ENCODE data around the gene RNFT2. TPM values are rescaled to one million over a fixed set of nuclear protein-coding genes. Genes with fewer than 3 reads are reported as not detected.

RNFT2 gene
- total RNA-seq, 1 experiment from 2014 or later, result 27.7 TPM

- Mint-ChIP-seq H3K27ac (no peak overlapping the region), H3K36me3 (peaks cover 5% of the 10 kb centered on the region; the same call in 1 of the 2 replicates), H3K27me3 (ENCODE audit: low read depth) (peaks cover 3% of the 10 kb centered on the region; the same call in 1 of the 2 replicates), H3K4me3 (no peak overlapping the region), H3K9me3 (peaks cover 6% of the 10 kb centered on the region), H3K4me1 (no peaks in the 10 kb centered on the region)
- TF ChIP-seq, protein P1, sequence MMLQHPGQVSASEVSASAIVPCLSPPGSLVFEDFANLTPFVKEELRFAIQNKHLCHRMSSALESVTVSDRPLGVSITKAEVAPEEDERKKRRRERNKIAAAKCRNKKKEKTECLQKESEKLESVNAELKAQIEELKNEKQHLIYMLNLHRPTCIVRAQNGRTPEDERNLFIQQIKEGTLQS (CRISPR knock-in tag; conservative IDR thresholded peaks at IDR 0.05), result no peak
- TF ChIP-seq ZNF416 (CRISPR knock-in tag; IDR thresholded peaks at IDR 0.05) (no peak), TP53 (CRISPR knock-in tag; IDR thresholded peaks at IDR 0.05) (no peak), AR (CRISPR knock-in tag; IDR thresholded peaks at IDR 0.05) (no peak), ZNF121 (CRISPR knock-in tag; IDR thresholded peaks at IDR 0.05) (peak; percentile 59; the same call in 1 of the 2 replicates), RORB (CRISPR knock-in tag; IDR thresholded peaks at IDR 0.05) (no peak)
- TF ChIP-seq, protein P2, sequence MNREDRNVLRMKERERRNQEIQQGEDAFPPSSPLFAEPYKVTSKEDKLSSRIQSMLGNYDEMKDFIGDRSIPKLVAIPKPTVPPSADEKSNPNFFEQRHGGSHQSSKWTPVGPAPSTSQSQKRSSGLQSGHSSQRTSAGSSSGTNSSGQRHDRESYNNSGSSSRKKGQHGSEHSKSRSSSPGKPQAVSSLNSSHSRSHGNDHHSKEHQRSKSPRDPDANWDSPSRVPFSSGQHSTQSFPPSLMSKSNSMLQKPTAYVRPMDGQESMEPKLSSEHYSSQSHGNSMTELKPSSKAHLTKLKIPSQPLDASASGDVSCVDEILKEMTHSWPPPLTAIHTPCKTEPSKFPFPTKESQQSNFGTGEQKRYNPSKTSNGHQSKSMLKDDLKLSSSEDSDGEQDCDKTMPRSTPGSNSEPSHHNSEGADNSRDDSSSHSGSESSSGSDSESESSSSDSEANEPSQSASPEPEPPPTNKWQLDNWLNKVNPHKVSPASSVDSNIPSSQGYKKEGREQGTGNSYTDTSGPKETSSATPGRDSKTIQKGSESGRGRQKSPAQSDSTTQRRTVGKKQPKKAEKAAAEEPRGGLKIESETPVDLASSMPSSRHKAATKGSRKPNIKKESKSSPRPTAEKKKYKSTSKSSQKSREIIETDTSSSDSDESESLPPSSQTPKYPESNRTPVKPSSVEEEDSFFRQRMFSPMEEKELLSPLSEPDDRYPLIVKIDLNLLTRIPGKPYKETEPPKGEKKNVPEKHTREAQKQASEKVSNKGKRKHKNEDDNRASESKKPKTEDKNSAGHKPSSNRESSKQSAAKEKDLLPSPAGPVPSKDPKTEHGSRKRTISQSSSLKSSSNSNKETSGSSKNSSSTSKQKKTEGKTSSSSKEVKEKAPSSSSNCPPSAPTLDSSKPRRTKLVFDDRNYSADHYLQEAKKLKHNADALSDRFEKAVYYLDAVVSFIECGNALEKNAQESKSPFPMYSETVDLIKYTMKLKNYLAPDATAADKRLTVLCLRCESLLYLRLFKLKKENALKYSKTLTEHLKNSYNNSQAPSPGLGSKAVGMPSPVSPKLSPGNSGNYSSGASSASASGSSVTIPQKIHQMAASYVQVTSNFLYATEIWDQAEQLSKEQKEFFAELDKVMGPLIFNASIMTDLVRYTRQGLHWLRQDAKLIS (CRISPR knock-in tag; IDR thresholded peaks at IDR 0.05; ENCODE audit: borderline replicate concordance), result no peak
- ATAC-seq, result no peak
- CTCF ChIA-PET, result interaction anchor here (0.7 to 1.4 kb wide), 2 partner anchors 11 to 12 kb away, joined by 3 to 4 read pairs; no protein-coding TSS in a partner anchor
- DNase-seq (ENCODE audit: low spot score), result no peak
- POLR2A ChIA-PET, result no interaction called here
Measured at GRCh38 chr12:116870306-116870705, 132.2 kb downstream of the RNFT2 start.

DNA sequence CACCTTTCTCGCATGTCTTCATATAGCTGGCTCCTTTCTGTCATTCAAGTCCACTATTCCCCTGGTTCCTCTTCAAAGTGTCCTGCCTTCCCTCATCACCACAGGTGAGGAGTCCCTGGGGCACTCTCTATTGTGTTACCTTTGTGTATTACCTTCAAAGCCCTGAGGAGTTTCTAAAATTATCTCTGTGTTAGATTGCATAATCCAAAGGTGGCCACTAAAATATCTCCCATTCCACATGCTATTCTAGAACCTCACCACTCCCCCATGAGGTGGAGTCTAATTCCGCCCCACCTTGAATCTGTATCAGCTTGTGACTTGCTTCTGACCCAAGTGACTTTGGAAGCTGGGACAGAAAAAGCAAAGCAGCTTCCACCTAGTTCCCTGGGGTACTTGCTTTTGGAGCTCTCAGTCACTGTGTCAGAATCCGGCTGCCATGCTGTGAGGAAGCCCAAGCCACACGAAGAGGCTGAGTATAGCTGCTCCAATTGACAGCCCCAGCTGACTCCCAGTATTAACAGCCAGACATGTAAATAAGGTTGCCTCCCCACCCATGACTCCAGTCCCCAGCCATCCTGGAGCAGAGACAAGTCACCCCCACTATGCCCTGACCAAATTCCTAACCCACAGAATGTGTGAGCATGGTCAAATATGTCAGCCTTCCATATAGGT lies 136.3 kb downstream of the RNFT2 start:
- CTCF ChIA-PET, result interaction anchor here (1.0 to 5.5 kb wide), 3 partner anchors 11 to 171 kb away, joined by 3 to 57 read pairs (median 4); no protein-coding TSS in a partner anchor
- H3K27me3 Mint-ChIP-seq (ENCODE audit: low read depth), result peaks cover 45% of the 10 kb centered on the region
- ATAC-seq (no peak), DNase-seq (ENCODE audit: low spot score) (no peak)
- peaks cover 6% of the 10 kb centered on the region for H3K9me3 Mint-ChIP-seq
- H3K27ac Mint-ChIP-seq, result no peak overlapping the region
- peaks cover 19% of the 10 kb centered on the region for H3K4me1 Mint-ChIP-seq
- H3K4me3 Mint-ChIP-seq, result no peak overlapping the region
- POLR2A ChIA-PET, result no interaction called here
- H3K36me3 Mint-ChIP-seq, result peaks cover 5% of the 10 kb centered on the region; the same call in 1 of the 2 replicates
- TF ChIP-seq HMGA2 (CRISPR knock-in tag; IDR thresholded peaks at IDR 0.05) (no peak), CREM (CRISPR knock-in tag; IDR thresholded peaks at IDR 0.05) (no peak), CTCF (IDR thresholded peaks at IDR 0.05) (no peak), ZSCAN18 (CRISPR knock-in tag; IDR thresholded peaks at IDR 0.05) (no peak), ZMAT4 (CRISPR knock-in tag; IDR thresholded peaks at IDR 0.05) (no peak), NFYB (CRISPR knock-in tag; conservative IDR thresholded peaks at IDR 0.05; ENCODE audit: low read depth) (no peak), ZBTB21 (CRISPR knock-in tag; IDR thresholded peaks at IDR 0.05; ENCODE audit: borderline replicate concordance) (no peak), ZNF423 (CRISPR knock-in tag; IDR thresholded peaks at IDR 0.05) (no peak)
- TF ChIP-seq, protein P3, sequence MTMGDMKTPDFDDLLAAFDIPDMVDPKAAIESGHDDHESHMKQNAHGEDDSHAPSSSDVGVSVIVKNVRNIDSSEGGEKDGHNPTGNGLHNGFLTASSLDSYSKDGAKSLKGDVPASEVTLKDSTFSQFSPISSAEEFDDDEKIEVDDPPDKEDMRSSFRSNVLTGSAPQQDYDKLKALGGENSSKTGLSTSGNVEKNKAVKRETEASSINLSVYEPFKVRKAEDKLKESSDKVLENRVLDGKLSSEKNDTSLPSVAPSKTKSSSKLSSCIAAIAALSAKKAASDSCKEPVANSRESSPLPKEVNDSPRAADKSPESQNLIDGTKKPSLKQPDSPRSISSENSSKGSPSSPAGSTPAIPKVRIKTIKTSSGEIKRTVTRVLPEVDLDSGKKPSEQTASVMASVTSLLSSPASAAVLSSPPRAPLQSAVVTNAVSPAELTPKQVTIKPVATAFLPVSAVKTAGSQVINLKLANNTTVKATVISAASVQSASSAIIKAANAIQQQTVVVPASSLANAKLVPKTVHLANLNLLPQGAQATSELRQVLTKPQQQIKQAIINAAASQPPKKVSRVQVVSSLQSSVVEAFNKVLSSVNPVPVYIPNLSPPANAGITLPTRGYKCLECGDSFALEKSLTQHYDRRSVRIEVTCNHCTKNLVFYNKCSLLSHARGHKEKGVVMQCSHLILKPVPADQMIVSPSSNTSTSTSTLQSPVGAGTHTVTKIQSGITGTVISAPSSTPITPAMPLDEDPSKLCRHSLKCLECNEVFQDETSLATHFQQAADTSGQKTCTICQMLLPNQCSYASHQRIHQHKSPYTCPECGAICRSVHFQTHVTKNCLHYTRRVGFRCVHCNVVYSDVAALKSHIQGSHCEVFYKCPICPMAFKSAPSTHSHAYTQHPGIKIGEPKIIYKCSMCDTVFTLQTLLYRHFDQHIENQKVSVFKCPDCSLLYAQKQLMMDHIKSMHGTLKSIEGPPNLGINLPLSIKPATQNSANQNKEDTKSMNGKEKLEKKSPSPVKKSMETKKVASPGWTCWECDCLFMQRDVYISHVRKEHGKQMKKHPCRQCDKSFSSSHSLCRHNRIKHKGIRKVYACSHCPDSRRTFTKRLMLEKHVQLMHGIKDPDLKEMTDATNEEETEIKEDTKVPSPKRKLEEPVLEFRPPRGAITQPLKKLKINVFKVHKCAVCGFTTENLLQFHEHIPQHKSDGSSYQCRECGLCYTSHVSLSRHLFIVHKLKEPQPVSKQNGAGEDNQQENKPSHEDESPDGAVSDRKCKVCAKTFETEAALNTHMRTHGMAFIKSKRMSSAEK (CRISPR knock-in tag; IDR thresholded peaks at IDR 0.05; ENCODE audit: borderline replicate concordance), result no peak
- TF ChIP-seq, protein P4, sequence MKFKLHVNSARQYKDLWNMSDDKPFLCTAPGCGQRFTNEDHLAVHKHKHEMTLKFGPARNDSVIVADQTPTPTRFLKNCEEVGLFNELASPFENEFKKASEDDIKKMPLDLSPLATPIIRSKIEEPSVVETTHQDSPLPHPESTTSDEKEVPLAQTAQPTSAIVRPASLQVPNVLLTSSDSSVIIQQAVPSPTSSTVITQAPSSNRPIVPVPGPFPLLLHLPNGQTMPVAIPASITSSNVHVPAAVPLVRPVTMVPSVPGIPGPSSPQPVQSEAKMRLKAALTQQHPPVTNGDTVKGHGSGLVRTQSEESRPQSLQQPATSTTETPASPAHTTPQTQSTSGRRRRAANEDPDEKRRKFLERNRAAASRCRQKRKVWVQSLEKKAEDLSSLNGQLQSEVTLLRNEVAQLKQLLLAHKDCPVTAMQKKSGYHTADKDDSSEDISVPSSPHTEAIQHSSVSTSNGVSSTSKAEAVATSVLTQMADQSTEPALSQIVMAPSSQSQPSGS (CRISPR knock-in tag; IDR thresholded peaks at IDR 0.05; ENCODE audit: borderline replicate concordance, low read depth), result no peak
